Brain microvascular endothelial cell (primary cell): Measurements from ENCODE around the gene APOC4.

ENCODE experiments used
- DNase-seq: peaks from one replicate; pipeline ENCODE4 v3.0.0-alpha.2; 2020
- H3K27ac ChIP-seq: fragments of 250-450 bp; sonication (Bioruptor Pico); 2 replicates; pipeline ENCODE4 v1.5.1; 2020; ENCODE audit warnings: mild to moderate bottlenecking, moderate library complexity
- H3K27me3 ChIP-seq: fragments of 250-450 bp; sonication (Bioruptor Pico); replicated peaks from 2 replicates; pipeline ENCODE4 v1.5.1; 2020; ENCODE audit warnings: mild to moderate bottlenecking
- H3K36me3 ChIP-seq: fragments of 250-450 bp; sonication (Bioruptor Pico); replicated peaks from 2 replicates; pipeline ENCODE4 v1.5.1; 2020; ENCODE audit warnings: mild to moderate bottlenecking
- H3K4me3 ChIP-seq: 2 replicates; pipeline ENCODE4 v1.5.1; 2011; ENCODE audit warnings: low read depth, mild to moderate bottlenecking, control low read depth, low read length, moderate library complexity
- in situ Hi-C: cut with HindIII; loops from 2 replicates; pipeline ENCODE4 v1.10.0; 2017; ENCODE audit warnings: low sequenced_read_pairs, low pct_ligation_motif_present
- TF ChIP-seq, protein P1 (sequence below): IDR thresholded peaks from 2 replicates; pipeline ENCODE4 v1.5.1; 2011; ENCODE audit warnings: low read depth, mild to moderate bottlenecking, moderate library complexity, low read length, control low read depth, inconsistent platforms; ENCODE audit errors: missing control alignments

Gene APOC4

DNA sequence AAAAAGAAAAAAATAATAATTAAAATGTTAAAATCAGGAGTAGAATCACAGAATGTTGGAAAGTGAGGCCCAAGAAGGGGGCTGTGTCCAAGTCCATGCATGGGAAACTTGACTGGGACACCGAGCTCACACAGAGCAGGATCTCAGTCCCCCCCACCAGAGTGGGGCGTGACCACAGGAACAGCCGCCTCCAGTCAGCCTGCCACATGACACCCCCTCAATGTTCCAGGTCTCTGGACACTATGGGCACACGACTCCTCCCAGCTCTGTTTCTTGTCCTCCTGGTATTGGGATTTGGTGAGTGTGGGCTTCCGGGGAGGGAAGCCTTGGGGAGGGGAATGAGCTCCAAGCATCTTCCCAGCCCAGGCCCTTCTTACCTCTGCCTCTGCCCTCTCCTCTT, 6.2 kb downstream of the APOC4 start:
- TF ChIP-seq, protein P1, sequence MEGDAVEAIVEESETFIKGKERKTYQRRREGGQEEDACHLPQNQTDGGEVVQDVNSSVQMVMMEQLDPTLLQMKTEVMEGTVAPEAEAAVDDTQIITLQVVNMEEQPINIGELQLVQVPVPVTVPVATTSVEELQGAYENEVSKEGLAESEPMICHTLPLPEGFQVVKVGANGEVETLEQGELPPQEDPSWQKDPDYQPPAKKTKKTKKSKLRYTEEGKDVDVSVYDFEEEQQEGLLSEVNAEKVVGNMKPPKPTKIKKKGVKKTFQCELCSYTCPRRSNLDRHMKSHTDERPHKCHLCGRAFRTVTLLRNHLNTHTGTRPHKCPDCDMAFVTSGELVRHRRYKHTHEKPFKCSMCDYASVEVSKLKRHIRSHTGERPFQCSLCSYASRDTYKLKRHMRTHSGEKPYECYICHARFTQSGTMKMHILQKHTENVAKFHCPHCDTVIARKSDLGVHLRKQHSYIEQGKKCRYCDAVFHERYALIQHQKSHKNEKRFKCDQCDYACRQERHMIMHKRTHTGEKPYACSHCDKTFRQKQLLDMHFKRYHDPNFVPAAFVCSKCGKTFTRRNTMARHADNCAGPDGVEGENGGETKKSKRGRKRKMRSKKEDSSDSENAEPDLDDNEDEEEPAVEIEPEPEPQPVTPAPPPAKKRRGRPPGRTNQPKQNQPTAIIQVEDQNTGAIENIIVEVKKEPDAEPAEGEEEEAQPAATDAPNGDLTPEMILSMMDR, result no peak

DNA sequence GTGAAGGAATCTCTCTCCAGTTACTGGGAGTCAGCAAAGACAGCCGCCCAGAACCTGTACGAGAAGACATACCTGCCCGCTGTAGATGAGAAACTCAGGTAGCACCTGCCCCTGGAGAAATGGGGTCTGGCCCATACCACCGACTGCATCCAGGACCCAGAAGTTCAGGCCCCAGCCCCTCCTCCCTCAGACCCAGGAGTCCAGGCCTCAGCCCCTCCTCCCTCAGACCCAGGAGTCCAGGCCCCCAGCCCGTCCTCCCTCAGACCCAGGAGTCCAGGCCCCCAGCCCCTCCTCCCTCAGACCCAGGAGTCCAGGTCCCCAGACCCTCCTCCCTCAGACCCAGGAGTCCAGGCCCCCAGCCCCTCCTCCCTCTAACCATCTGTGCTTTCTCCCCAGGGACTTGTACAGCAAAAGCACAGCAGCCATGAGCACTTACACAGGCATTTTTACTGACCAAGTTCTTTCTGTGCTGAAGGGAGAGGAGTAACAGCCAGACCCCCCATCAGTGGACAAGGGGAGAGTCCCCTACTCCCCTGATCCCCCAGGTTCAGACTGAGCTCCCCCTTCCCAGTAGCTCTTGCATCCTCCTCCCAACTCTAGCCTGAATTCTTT, 6.8 kb downstream of the APOC4 start:
- no peak overlapping the region for H3K27ac ChIP-seq
- H3K27me3 ChIP-seq, result no peaks in the 10 kb centered on the region
- H3K36me3 ChIP-seq, result no peaks in the 10 kb centered on the region
- H3K4me3 ChIP-seq, result no peak overlapping the region
- DNase-seq, result no peak
- TF ChIP-seq, protein P1, result no peak
- in situ Hi-C loops, result no loop called here

More for the DNA sequence above, 6.2 kb downstream of the APOC4 start:
- Histone ChIP-seq H3K27me3 (no peaks in the 10 kb centered on the region), H3K4me3 (no peak overlapping the region), H3K36me3 (no peaks in the 10 kb centered on the region), H3K27ac (no peak overlapping the region)
- in situ Hi-C loops, result no loop called here
- no peak for DNase-seq

DNA sequence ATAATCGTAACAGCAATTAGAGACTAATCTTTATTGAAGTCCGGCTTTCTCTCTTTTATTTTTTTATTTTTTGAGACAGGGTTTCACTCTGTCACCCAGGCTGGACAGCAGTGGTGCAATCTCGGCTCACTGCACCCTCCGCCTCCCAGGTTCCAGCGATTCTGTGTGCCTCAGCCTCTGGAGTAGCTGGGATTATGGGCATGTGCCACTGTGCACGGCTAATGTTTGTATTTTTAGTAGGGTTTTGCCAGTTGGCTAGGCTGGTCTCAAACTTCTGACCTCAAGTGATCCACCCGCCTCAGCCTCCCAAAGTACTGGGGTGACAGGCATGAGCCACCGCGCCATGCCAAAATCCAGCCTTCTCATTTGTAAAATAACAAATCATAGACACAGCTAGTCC, 7.5 kb downstream of the APOC4 start:
- Histone ChIP-seq H3K27me3 (no peaks in the 10 kb centered on the region), H3K4me3 (no peak overlapping the region)
- in situ Hi-C loops, result no loop called here

DNA sequence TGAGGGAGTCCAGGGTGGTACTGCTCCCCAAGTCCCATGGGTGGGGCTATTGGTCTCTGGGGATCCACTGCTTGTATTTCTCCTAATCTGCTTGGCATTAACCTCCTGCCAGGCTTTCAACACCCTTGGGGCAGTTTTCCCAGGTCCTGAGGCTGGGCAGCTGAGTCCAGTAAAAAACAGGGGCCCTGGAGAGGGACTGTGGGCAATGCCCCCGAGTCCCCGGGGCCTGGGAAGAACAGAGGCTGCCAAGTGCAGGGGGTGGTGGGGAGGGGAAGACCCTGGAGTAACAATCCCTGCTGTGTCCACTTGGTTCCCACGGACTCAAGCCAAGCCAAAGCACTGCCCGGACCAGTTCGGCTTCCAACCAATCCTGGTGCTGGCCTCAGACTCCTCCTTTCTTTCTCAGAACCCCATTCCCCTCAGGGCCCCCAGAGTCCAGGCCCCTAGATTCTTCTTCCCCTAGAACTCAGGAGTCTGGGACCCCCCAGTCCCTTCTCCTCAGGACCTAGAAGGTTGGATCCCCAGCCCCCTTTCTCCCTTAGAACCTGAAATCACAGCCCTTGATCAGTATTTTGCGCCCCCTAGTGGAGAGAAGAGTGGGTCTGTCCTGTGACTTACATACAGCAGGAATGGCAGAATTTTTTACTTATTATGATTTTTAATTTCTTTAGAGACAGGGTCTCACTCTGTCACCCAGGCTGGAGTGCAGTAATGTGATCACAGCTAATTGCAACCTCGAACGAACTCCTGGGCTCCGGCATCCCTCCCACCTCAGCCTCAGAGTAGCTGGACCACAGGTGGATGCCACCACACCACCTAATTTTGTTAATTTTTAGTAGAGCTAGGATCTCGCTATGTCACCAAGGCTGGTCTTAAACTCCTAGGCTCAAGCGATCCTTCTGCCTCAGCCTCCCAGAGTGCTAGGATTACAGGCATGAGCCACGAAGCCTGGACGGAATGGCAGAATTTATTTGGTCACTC, 9.4 kb downstream of the APOC4 start:
- DNase-seq, result peak; percentile 75
- in situ Hi-C loops, result loop anchor here (10.0 kb wide), 1 partner anchor 57 kb away; the partner anchor contains the start of gene TOMM40
- Histone ChIP-seq H3K36me3 (no peaks in the 10 kb centered on the region), H3K27me3 (no peaks in the 10 kb centered on the region), H3K27ac (no peak overlapping the region), H3K4me3 (peak overlapping the region; percentile 17)
- TF ChIP-seq, protein P1, result peak; percentile 88

More for the DNA sequence above, 7.5 kb downstream of the APOC4 start:
- DNase-seq, result no peak
- H3K27ac ChIP-seq, result no peak overlapping the region
- H3K36me3 ChIP-seq, result no peaks in the 10 kb centered on the region
- TF ChIP-seq, protein P1, result no peak

DNA sequence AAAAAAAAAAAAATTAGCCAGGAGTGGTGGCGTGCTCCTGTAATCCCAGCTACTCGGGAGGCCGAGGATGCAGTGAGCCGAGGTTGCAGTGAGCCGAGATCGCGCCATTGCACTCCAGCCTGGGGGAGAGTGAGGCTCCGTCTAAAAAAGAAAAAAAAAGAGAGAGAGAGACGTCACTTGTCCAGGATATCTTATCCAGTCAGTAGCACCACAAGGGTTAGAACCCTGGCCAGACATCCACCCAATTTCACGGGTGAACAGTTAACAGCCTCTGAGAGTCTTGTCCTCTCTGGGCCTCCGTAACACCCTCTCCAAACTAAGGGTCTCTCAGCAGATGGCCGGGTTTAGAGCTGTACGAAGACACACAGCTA, 12.2 kb downstream of the APOC4 start:
- in situ Hi-C loops, result loop anchor here (10.0 kb wide), 1 partner anchor 59 kb away; the partner anchor contains the start of gene TOMM40
- no peaks in the 10 kb centered on the region for H3K27me3 ChIP-seq
- peak overlapping the region; percentile 93 for H3K27ac ChIP-seq
- DNase-seq, result no peak
- TF ChIP-seq, protein P1, result no peak
- no peaks in the 10 kb centered on the region for H3K36me3 ChIP-seq
- H3K4me3 ChIP-seq, result peak overlapping the region; percentile 87
